H9 (cell line): Measurements from ENCODE around the gene CELF1. TPM values are rescaled to one million over a fixed set of nuclear protein-coding genes. Genes with fewer than 3 reads are reported as not detected.

Experiments used
- DNase-seq: peaks from one replicate; pipeline ENCODE4 v3.0.0-alpha.2; 2017
- H2AFZ ChIP-seq: one replicate; pipeline ENCODE4 v1.6.1; 2013; ENCODE audit warnings: mild to moderate bottlenecking, low read length, control low read depth, moderate library complexity
- H2AK5ac ChIP-seq: 2 replicates; pipeline ENCODE4 v1.6.1; 2013; ENCODE audit warnings: low read length, control low read depth, mixed read lengths; ENCODE audit not compliant: insufficient read length
- H2BK120ac ChIP-seq: one replicate; pipeline ENCODE4 v1.6.1; 2013; ENCODE audit warnings: low read depth, mild to moderate bottlenecking, low read length, control low read depth, inconsistent platforms; ENCODE audit not compliant: poor library complexity, severe bottlenecking
- H2BK12ac ChIP-seq: 2 replicates; pipeline ENCODE4 v1.6.1; 2013; ENCODE audit warnings: low read length, control low read depth, mixed read lengths, low read depth; ENCODE audit not compliant: insufficient read length
- H2BK15ac ChIP-seq: 2 replicates; pipeline ENCODE4 v1.6.1; 2013; ENCODE audit warnings: low read depth, low read length, control low read depth
- H2BK20ac ChIP-seq: one replicate; pipeline ENCODE4 v1.6.1; 2013; ENCODE audit warnings: low read depth, mild to moderate bottlenecking, low read length, control low read depth, inconsistent platforms; ENCODE audit not compliant: poor library complexity, severe bottlenecking
- H2BK5ac ChIP-seq: 2 replicates; pipeline ENCODE4 v1.6.1; 2013; ENCODE audit warnings: low read length, control low read depth, mixed read lengths; ENCODE audit not compliant: insufficient read length
- H3K14ac ChIP-seq: 2 replicates; pipeline ENCODE4 v1.6.1; 2013; ENCODE audit warnings: low read length, control low read depth; ENCODE audit not compliant: insufficient read depth
- H3K18ac ChIP-seq: 2 replicates; pipeline ENCODE4 v1.6.1; 2013; ENCODE audit warnings: low read depth, mild to moderate bottlenecking, mixed read lengths, low read length, control low read depth; ENCODE audit not compliant: insufficient read length
- H3K23ac ChIP-seq: 2 replicates; pipeline ENCODE4 v1.6.1; 2013; ENCODE audit warnings: low read length, control low read depth, mixed read lengths, low read depth; ENCODE audit not compliant: insufficient read length
- H3K23me2 ChIP-seq: 2 replicates; pipeline ENCODE4 v1.6.1; 2013; ENCODE audit warnings: low read depth, mild to moderate bottlenecking, mixed read lengths, low read length, control low read depth; ENCODE audit not compliant: insufficient read length, poor library complexity, severe bottlenecking
- H3K27ac ChIP-seq: 2 replicates; pipeline ENCODE4 v1.5.1; 2013; ENCODE audit warnings: low read length, control low read depth, mixed read lengths, low read depth; ENCODE audit not compliant: insufficient read length
- H3K27me3 ChIP-seq: 2 replicates; pipeline ENCODE4 v1.6.1; 2013; ENCODE audit warnings: low read length, control low read depth, inconsistent platforms; ENCODE audit not compliant: insufficient read depth
- H3K4ac ChIP-seq: 2 replicates; pipeline ENCODE4 v1.6.1; 2013; ENCODE audit warnings: low read depth, mild to moderate bottlenecking, control low read depth, inconsistent platforms, low read length, moderate library complexity
- H3K4me1 ChIP-seq: 2 replicates; pipeline ENCODE4 v1.6.1; 2013; ENCODE audit warnings: low read length, control low read depth, inconsistent platforms; ENCODE audit not compliant: insufficient read depth
- H3K4me2 ChIP-seq: 2 replicates; pipeline ENCODE4 v1.6.1; 2013; ENCODE audit warnings: low read length, control low read depth, mixed read lengths; ENCODE audit not compliant: insufficient read length, insufficient read depth
- H3K56ac ChIP-seq: 2 replicates; pipeline ENCODE4 v1.6.1; 2013; ENCODE audit warnings: low read depth, mild to moderate bottlenecking, mixed read lengths, low read length, control low read depth; ENCODE audit not compliant: insufficient read length
- H3K79me1 ChIP-seq: 2 replicates; pipeline ENCODE4 v1.6.1; 2013; ENCODE audit warnings: low read depth, mild to moderate bottlenecking, moderate library complexity, low read length, control low read depth, inconsistent platforms; ENCODE audit not compliant: insufficient read depth, poor library complexity, severe bottlenecking
- H3K79me2 ChIP-seq: 2 replicates; pipeline ENCODE4 v1.6.1; 2013; ENCODE audit warnings: low read length, control low read depth, inconsistent platforms; ENCODE audit not compliant: insufficient read depth
- H3K9ac ChIP-seq: 2 replicates; pipeline ENCODE4 v1.6.1; 2013; ENCODE audit warnings: low read length, control low read depth, mixed read lengths; ENCODE audit not compliant: insufficient read length; ENCODE audit errors: extremely low read depth
- H3K9me3 ChIP-seq: one replicate; pipeline ENCODE4 v1.6.1; 2013; ENCODE audit warnings: low read depth, low read length, inconsistent platforms; ENCODE audit not compliant: control insufficient read depth
- H3T11ph ChIP-seq: one replicate; pipeline ENCODE4 v1.6.1; 2013; ENCODE audit warnings: mild to moderate bottlenecking, low read length, control low read depth, inconsistent platforms
- H4K20me1 ChIP-seq: one replicate; pipeline ENCODE4 v1.6.1; 2013; ENCODE audit not compliant: control insufficient read depth, insufficient read length, insufficient read depth
- H4K5ac ChIP-seq: 2 replicates; pipeline ENCODE4 v1.6.1; 2013; ENCODE audit warnings: low read depth, mild to moderate bottlenecking, mixed read lengths, low read length, control low read depth; ENCODE audit not compliant: insufficient read length
- H4K8ac ChIP-seq: replicated peaks from 2 replicates; pipeline ENCODE4 v1.6.1; 2013; ENCODE audit warnings: low read length, control low read depth, mixed read lengths, low read depth; ENCODE audit not compliant: insufficient read length
- H4K91ac ChIP-seq: 2 replicates; pipeline ENCODE4 v1.6.1; 2013; ENCODE audit warnings: low read depth, mild to moderate bottlenecking, moderate library complexity, mixed read lengths, low read length, control low read depth; ENCODE audit not compliant: insufficient read length
- H3K27ac Mint-ChIP-seq, 3 experiments: 2 replicates in 2 of 3; 3 replicates in 1 of 3; pipeline ENCODE4 v1.8.0; 2020 to 2021; ENCODE audit warnings: mixed read lengths in 3 of 3, mild to moderate bottlenecking in 1 of 3, moderate library complexity in 1 of 3
- H3K27me3 Mint-ChIP-seq: 2 replicates; pipeline ENCODE4 v1.8.0; 2021; ENCODE audit warnings: low read depth, mild to moderate bottlenecking, moderate library complexity, mixed read lengths
- H3K36me3 Mint-ChIP-seq, 3 experiments: 2 replicates in 2 of 3; 3 replicates in 1 of 3; pipeline ENCODE4 v1.8.0; 2020 to 2021; ENCODE audit warnings: low read depth in 3 of 3, mixed read lengths in 3 of 3; ENCODE audit not compliant: insufficient read depth in 1 of 3
- H3K4me1 Mint-ChIP-seq, 2 experiments: 2 replicates each; pipeline ENCODE4 v1.8.0; 2020; ENCODE audit warnings: mixed read lengths in 2 of 2
- H3K4me3 Mint-ChIP-seq, 2 experiments: 2 replicates in 1 of 2; 3 replicates in 1 of 2; pipeline ENCODE4 v1.8.0; 2020 to 2021; ENCODE audit warnings: mild to moderate bottlenecking in 2 of 2, mixed read lengths in 2 of 2, moderate library complexity in 1 of 2
- H3K9me3 Mint-ChIP-seq, 2 experiments: 2 replicates in 1 of 2; 3 replicates in 1 of 2; pipeline ENCODE4 v1.8.0; 2020; ENCODE audit warnings: mild to moderate bottlenecking in 2 of 2, mixed read lengths in 2 of 2, moderate library complexity in 1 of 2
- WGBS: extraction: QIAGEN DNeasy Blood & Tissue Kit; methylation state at CpG from one replicate; pipeline ENCODE4 v1.1.7; 2013; ENCODE audit warnings: missing lambda C conversion rate, low lambda C conversion rate, mixed read lengths; ENCODE audit not compliant: insufficient read length; ENCODE audit errors: extremely low coverage; 5-methylcytosine and 5-hydroxymethylcytosine counted together
- total RNA-seq: library from RNA; stranded (reverse); gene quantifications from 2 replicates; pipeline ENCODE4 v1.2.1, GENCODE V29; 2021
- TF ChIP-seq, protein P1 (sequence below): fragments of 200-600 bp; sonication (generic); conservative IDR thresholded peaks from 3 replicates; pipeline ENCODE4 v1.8.0; 2021; ENCODE audit warnings: antibody characterized with exemption, mild to moderate bottlenecking

The CELF1 gene
- total RNA-seq, 1 experiment from 2014 or later, result 211 TPM

DNA sequence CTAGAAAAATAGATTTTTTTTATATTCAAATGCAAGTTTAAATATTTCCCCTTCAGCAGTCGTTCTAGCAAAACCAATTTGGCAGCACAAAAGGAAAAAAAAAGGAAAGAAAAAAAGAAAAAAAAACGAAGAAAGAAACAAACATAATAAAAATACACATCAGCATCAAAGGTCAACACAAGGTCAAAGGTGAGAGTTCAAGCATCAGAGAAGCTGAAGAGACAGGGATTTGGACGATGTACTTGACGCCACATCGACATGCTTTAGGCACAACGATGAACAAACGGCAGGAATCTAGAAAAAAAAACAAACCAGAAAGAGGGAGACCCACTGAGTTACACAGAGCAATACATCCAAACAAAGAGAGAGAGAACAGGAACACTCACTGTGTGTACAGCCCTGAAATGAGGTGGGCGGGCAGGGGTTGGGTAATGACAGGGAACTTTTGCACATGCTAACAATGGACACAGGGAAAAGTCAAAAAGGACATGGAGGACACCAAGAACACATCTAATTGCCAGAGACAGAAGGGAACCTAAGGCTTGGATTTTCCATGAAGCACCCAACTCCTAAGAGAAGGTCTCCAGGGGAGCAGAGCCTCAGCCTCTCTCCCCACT is 84.2 kb downstream of the CELF1 start:
- no peak overlapping the region for H2AK5ac ChIP-seq
- H3K56ac ChIP-seq, result no peak overlapping the region
- TF ChIP-seq, protein P1, sequence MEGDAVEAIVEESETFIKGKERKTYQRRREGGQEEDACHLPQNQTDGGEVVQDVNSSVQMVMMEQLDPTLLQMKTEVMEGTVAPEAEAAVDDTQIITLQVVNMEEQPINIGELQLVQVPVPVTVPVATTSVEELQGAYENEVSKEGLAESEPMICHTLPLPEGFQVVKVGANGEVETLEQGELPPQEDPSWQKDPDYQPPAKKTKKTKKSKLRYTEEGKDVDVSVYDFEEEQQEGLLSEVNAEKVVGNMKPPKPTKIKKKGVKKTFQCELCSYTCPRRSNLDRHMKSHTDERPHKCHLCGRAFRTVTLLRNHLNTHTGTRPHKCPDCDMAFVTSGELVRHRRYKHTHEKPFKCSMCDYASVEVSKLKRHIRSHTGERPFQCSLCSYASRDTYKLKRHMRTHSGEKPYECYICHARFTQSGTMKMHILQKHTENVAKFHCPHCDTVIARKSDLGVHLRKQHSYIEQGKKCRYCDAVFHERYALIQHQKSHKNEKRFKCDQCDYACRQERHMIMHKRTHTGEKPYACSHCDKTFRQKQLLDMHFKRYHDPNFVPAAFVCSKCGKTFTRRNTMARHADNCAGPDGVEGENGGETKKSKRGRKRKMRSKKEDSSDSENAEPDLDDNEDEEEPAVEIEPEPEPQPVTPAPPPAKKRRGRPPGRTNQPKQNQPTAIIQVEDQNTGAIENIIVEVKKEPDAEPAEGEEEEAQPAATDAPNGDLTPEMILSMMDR, result no peak
- H3K23me2 ChIP-seq, result no peaks in the 10 kb centered on the region
- no peaks in the 10 kb centered on the region for H4K20me1 ChIP-seq
- no peak overlapping the region for H2BK12ac ChIP-seq
- no peaks in the 10 kb centered on the region for H3K79me1 ChIP-seq
- H3K18ac ChIP-seq, result no peak overlapping the region
- H2AFZ ChIP-seq, result no peak overlapping the region
- Mint-ChIP-seq H3K9me3 (no peaks in the 10 kb centered on the region), H3K4me1 (peaks cover 45 to 58% of the 10 kb centered on the region in 2 experiments), H3K27me3 (no peaks in the 10 kb centered on the region), H3K4me3 (no peak overlapping the region; a peak in 1 of 5 replicates), H3K27ac (peak overlapping the region; percentile 36 to 74 (median 56); a peak in 4 of 7 replicates), H3K36me3 (peaks cover 35 to 82% (median 57%) of the 10 kb centered on the region in 3 experiments; a peak in 6 of 7 replicates)
- no peak overlapping the region for H3K4me2 ChIP-seq
- H4K5ac ChIP-seq, result no peak overlapping the region
- no peak overlapping the region for H3K9ac ChIP-seq
- H2BK20ac ChIP-seq, result no peak overlapping the region
- H3K23ac ChIP-seq, result no peak overlapping the region
- no peak overlapping the region for H3T11ph ChIP-seq
- no peak overlapping the region for H4K8ac ChIP-seq
- WGBS, result no CpG with 5 or more reads among the region's 8 CpGs
- no peak overlapping the region for H2BK15ac ChIP-seq
- peaks cover 3% of the 10 kb centered on the region; the same call in 1 of the 2 replicates for H3K4me1 ChIP-seq
- DNase-seq, result no peak
- 0 out of 2 replicates have a peak, but pooled peaks cover 2% of the 10 kb centered on the region for H3K79me2 ChIP-seq
- H3K9me3 ChIP-seq, result no peaks in the 10 kb centered on the region
- no peaks in the 10 kb centered on the region for H3K27me3 ChIP-seq
- no peak overlapping the region for H4K91ac ChIP-seq
- H3K4ac ChIP-seq, result no peak overlapping the region
- no peak overlapping the region for H3K14ac ChIP-seq
- H2BK5ac ChIP-seq, result no peak overlapping the region
- no peak overlapping the region for H3K27ac ChIP-seq
- H2BK120ac ChIP-seq, result no peak overlapping the region
